ENCODE measurements around the gene AGTR1.

AGTR1 gene

GRCh38 chr3:148697306-148698189 lies at the start of gene AGTR1:
TSS of gene AGTR1 (plus strand) at chr3:148697903. CDS start at chr3:148741036, 43,133 bp downstream.
- Histone ChIP-seq H3K4me3 (ENCODE audit: low read depth, low read length) (peak within 1 kb of the TSS; percentile 49), H3K27ac (no peak within 1 kb of the TSS), H3K36me3 (no peaks in the 10 kb centered on the region), H3K27me3 (ENCODE audit: insufficient read depth, low read depth, severe bottlenecking) (no peaks in the 10 kb centered on the region), H3K9me3 (ENCODE audit: severe bottlenecking) (no peaks in the 10 kb centered on the region)
- TF ChIP-seq CTCF (IDR thresholded peaks at IDR 0.05; ENCODE audit: low read depth, low read length), result no peak
- peak; percentile 55 for DNase-seq

- no peak for TF ChIP-seq CTCF (IDR thresholded peaks at IDR 0.05; ENCODE audit: low read depth, low read length)
- no peaks in the 10 kb centered on the region for H3K36me3 ChIP-seq
- no peaks in the 10 kb centered on the region for H3K9me3 ChIP-seq (ENCODE audit: severe bottlenecking)
- H3K4me3 ChIP-seq (ENCODE audit: low read depth, low read length), result no peak overlapping the region
- no peaks in the 10 kb centered on the region for H3K27me3 ChIP-seq (ENCODE audit: insufficient read depth, low read depth, severe bottlenecking)
- no peak for DNase-seq
- no peak overlapping the region for H3K27ac ChIP-seq
Observed at GRCh38 chr3:148648685-148649352, 48.9 kb upstream of the AGTR1 start.

DNA sequence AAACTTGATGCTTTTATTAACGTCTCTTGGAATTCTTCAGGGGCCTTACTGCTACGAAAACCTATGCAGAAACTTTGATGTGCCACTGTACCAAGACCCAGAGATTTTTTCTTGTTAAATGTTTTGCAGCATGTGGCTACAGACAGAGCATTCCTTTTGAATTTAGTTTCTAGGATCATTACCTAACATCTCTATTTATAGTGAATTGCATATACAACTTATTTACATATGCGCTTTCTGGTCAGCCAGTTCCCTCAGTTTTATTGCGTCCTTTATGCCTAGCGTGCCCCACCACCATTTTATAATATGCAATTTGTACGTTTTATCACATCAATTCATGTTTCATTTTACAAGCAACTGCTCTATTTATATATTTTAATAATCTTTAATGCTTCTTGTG lies 46.2 kb upstream of the AGTR1 start:
- no peak for TF ChIP-seq CTCF (IDR thresholded peaks at IDR 0.05; ENCODE audit: low read depth, low read length)
- no peaks in the 10 kb centered on the region for H3K36me3 ChIP-seq
- no peaks in the 10 kb centered on the region for H3K9me3 ChIP-seq (ENCODE audit: severe bottlenecking)

DNA sequence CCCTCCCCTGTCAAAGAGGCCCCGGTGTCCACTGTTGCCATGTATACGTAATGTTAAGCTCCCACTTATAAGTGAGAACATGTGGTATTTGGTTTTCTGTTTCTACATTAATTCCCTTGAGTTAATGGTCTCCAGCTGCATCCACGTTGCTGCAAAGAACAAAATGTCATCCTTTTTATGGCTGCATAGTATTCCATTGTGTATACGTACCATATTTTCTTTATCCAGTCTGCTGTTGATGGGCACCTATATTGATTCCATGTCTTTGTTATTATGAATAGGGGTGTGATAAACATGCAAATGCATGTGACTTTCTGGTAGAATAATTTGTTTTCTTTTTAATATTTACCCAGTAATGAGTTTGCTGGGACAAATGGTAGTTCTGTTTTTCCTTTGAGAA lies 43.3 kb upstream of the AGTR1 start:
- no peaks in the 10 kb centered on the region for H3K36me3 ChIP-seq
- DNase-seq, result no peak
- H3K9me3 ChIP-seq (ENCODE audit: severe bottlenecking), result no peaks in the 10 kb centered on the region
- H3K4me3 ChIP-seq (ENCODE audit: low read depth, low read length), result no peak overlapping the region
- H3K27ac ChIP-seq, result no peak overlapping the region
- TF ChIP-seq CTCF (IDR thresholded peaks at IDR 0.05; ENCODE audit: low read depth, low read length), result no peak
- no peaks in the 10 kb centered on the region for H3K27me3 ChIP-seq (ENCODE audit: insufficient read depth, low read depth, severe bottlenecking)

More for the DNA sequence above, 46.2 kb upstream of the AGTR1 start:
- DNase-seq, result no peak
- Histone ChIP-seq H3K27me3 (ENCODE audit: insufficient read depth, low read depth, severe bottlenecking) (no peaks in the 10 kb centered on the region), H3K27ac (no peak overlapping the region), H3K4me3 (ENCODE audit: low read depth, low read length) (no peak overlapping the region)

DNA sequence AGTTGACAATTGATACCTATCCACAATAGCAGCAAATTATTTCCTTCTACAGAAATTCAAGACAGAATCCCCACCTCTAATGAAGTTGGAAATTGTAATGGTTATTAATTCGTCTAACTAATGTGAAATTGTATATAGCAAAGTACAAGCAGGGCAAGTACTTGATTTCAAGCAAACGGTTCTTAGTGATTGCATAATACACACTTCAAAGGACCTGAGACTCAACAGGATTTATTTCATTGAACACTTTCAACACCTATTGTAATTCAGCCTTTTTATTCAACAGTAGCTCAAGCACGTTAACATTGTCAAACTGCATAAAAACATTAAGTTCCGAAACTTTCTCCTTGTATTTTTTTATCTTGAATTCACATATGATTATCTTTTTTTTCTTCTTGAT lies 40.2 kb upstream of the AGTR1 start:
- Histone ChIP-seq H3K27ac (no peak overlapping the region), H3K4me3 (ENCODE audit: low read depth, low read length) (no peak overlapping the region), H3K36me3 (no peaks in the 10 kb centered on the region), H3K9me3 (ENCODE audit: severe bottlenecking) (no peaks in the 10 kb centered on the region), H3K27me3 (ENCODE audit: insufficient read depth, low read depth, severe bottlenecking) (no peaks in the 10 kb centered on the region)
- no peak for DNase-seq
- no peak for TF ChIP-seq CTCF (IDR thresholded peaks at IDR 0.05; ENCODE audit: low read depth, low read length)

Data from WERI-Rb-1 (cell line).